IMR-90 (cell line): Measurements from ENCODE around the gene ELL. TPM values are rescaled to one million over a fixed set of nuclear protein-coding genes. Genes with fewer than 3 reads are reported as not detected.

Experiments used
- ATAC-seq: fragments of 200-7000 bp; cut with Tn5 transposase; 2 replicates; pipeline ENCODE4 v1.9.1; 2020; ENCODE audit warnings: low read depth, mild to moderate bottlenecking, moderate library complexity
- BruUV-seq: library from RNA; stranded (reverse); fragments of 400-500 nt; replicated peaks from 2 replicates; lab custom pipeline; 2021; lab: Mats Ljungman, UMichigan
- CTCF ChIA-PET: fragments of 300-600 bp; formaldehyde crosslinking; extraction: SDS; loops from one replicate; lab custom pipeline; 2021; ENCODE audit warnings: antibody characterized with exemption; lab: Yijun Ruan, JAX
- POLR2A ChIA-PET: fragments of 300-600 bp; sonication (Branson Sonifier 250); formaldehyde crosslinking; loops from one replicate; lab custom pipeline; 2022; ENCODE audit warnings: antibody characterized with exemption; ENCODE audit not compliant: unreplicated experiment; lab: Charles Lee
- DNase-seq: peaks from one replicate; pipeline ENCODE4 v3.0.0; 2013
- H2AFZ ChIP-seq: replicated peaks from 2 replicates; pipeline ENCODE3; 2013; ENCODE audit warnings: low read length, mild to moderate bottlenecking; ENCODE audit not compliant: poor library complexity
- H2AK5ac ChIP-seq: 2 replicates; pipeline ENCODE4 v1.6.1; 2013; ENCODE audit warnings: low read depth, low read length, inconsistent platforms
- H2AK9ac ChIP-seq: replicated peaks from 2 replicates; pipeline ENCODE3; 2013; ENCODE audit warnings: mild to moderate bottlenecking, low read depth, low read length, moderate library complexity; ENCODE audit not compliant: poor library complexity
- H2BK120ac ChIP-seq: 2 replicates; pipeline ENCODE4 v1.6.1; 2013; ENCODE audit warnings: low read depth, low read length, inconsistent platforms
- H2BK15ac ChIP-seq: 3 replicates; pipeline ENCODE4 v1.6.1; 2013; ENCODE audit warnings: low read depth, low read length, inconsistent platforms
- H2BK20ac ChIP-seq: 2 replicates; pipeline ENCODE4 v1.6.1; 2013; ENCODE audit warnings: low read depth, mild to moderate bottlenecking, inconsistent platforms, low read length, moderate library complexity
- H2BK5ac ChIP-seq: 2 replicates; pipeline ENCODE4 v1.6.1; 2013; ENCODE audit warnings: mild to moderate bottlenecking, low read depth, low read length, inconsistent platforms; ENCODE audit not compliant: poor library complexity, severe bottlenecking
- H3K14ac ChIP-seq: replicated peaks from 2 replicates; pipeline ENCODE4 v1.6.1; 2013; ENCODE audit warnings: low read depth, low read length, inconsistent platforms
- H3K18ac ChIP-seq: 2 replicates; pipeline ENCODE4 v1.6.1; 2013; ENCODE audit warnings: low read depth, low read length, control low read depth
- H3K23ac ChIP-seq: 2 replicates; pipeline ENCODE4 v1.6.1; 2013; ENCODE audit warnings: low read depth, low read length, inconsistent platforms
- H3K27ac ChIP-seq: 2 replicates; pipeline ENCODE4 v1.5.1; 2013; ENCODE audit warnings: mild to moderate bottlenecking, control low read depth, low read length; ENCODE audit not compliant: insufficient read depth
- H3K27me3 ChIP-seq: 2 replicates; pipeline ENCODE4 v1.6.1; 2013; ENCODE audit warnings: low read length; ENCODE audit not compliant: control insufficient read depth, insufficient read depth
- H3K36me3 ChIP-seq: 2 replicates; pipeline ENCODE4 v1.6.1; 2013; ENCODE audit warnings: low read length, mixed read lengths; ENCODE audit not compliant: control insufficient read depth, insufficient read depth
- H3K4ac ChIP-seq: 2 replicates; pipeline ENCODE4 v1.6.1; 2013; ENCODE audit warnings: low read depth, low read length, inconsistent platforms
- H3K4me1 ChIP-seq: 2 replicates; pipeline ENCODE4 v1.6.1; 2013; ENCODE audit warnings: low read length, mixed read lengths; ENCODE audit not compliant: control insufficient read depth, insufficient read depth
- H3K4me2 ChIP-seq: 2 replicates; pipeline ENCODE4 v1.6.1; 2013; ENCODE audit warnings: low read depth, mild to moderate bottlenecking, control low read depth, low read length, moderate library complexity
- H3K4me3 ChIP-seq: 2 replicates; pipeline ENCODE4 v1.5.1; 2013; ENCODE audit warnings: low read depth, mild to moderate bottlenecking, control low read depth, low read length, moderate library complexity; ENCODE audit not compliant: insufficient read depth
- H3K56ac ChIP-seq: 2 replicates; pipeline ENCODE4 v1.6.1; 2013; ENCODE audit warnings: low read length, inconsistent platforms; ENCODE audit not compliant: insufficient read depth; ENCODE audit errors: extremely low read depth
- H3K79me1 ChIP-seq, 2 experiments: 2 replicates each; pipeline ENCODE4 v1.6.1; 2013; ENCODE audit warnings: low read length in 2 of 2, inconsistent platforms in 1 of 2, low read depth in 1 of 2
- H3K9ac ChIP-seq: 2 replicates; pipeline ENCODE4 v1.6.1; 2013; ENCODE audit warnings: low read depth, low read length, control low read depth
- H3K9me1 ChIP-seq: 2 replicates; pipeline ENCODE4 v1.6.1; 2013; ENCODE audit warnings: low read length, inconsistent platforms; ENCODE audit not compliant: insufficient read depth
- H3K9me3 ChIP-seq: 2 replicates; pipeline ENCODE4 v1.6.1; 2013; ENCODE audit warnings: low read length; ENCODE audit not compliant: control insufficient read depth, insufficient read depth
- H4K20me1 ChIP-seq: 2 replicates; pipeline ENCODE4 v1.6.1; 2013; ENCODE audit warnings: low read length, inconsistent platforms; ENCODE audit not compliant: insufficient read depth
- H4K5ac ChIP-seq: 2 replicates; pipeline ENCODE4 v1.6.1; 2013; ENCODE audit warnings: mild to moderate bottlenecking, low read depth, low read length, control low read depth
- H4K8ac ChIP-seq, 2 experiments: 2 replicates each; pipeline ENCODE4 v1.6.1; 2013; ENCODE audit warnings: low read depth in 2 of 2, low read length in 2 of 2, control low read depth in 1 of 2, inconsistent platforms in 1 of 2
- H4K91ac ChIP-seq: 2 replicates; pipeline ENCODE4 v1.6.1; 2013; ENCODE audit warnings: low read depth, low read length, inconsistent platforms; ENCODE audit not compliant: insufficient read depth
- CEBPB ChIP-seq: IDR thresholded peaks from 2 replicates; pipeline ENCODE4 v1.6.1; 2012; ENCODE audit warnings: low read depth, low read length, improper control_type of control experiment
- CHD1 ChIP-seq: IDR thresholded peaks from 2 replicates; pipeline ENCODE4 v1.6.1; 2012; ENCODE audit warnings: low read depth, low read length, improper control_type of control experiment
- FOS ChIP-seq: fragments of 150-350 bp; IDR thresholded peaks from 2 replicates; pipeline ENCODE4 v1.6.1; 2016; ENCODE audit warnings: low read depth, low read length
- MAFK ChIP-seq: IDR thresholded peaks from 2 replicates; pipeline ENCODE4 v1.6.1; 2012; ENCODE audit warnings: low read depth, low read length, improper control_type of control experiment
- MAZ ChIP-seq: IDR thresholded peaks from 2 replicates; pipeline ENCODE4 v1.6.1; 2012; ENCODE audit warnings: low read depth, mild to moderate bottlenecking, low read length, improper control_type of control experiment, moderate library complexity, borderline replicate concordance
- NFE2L2 ChIP-seq: fragments of 150-350 bp; IDR thresholded peaks from 2 replicates; pipeline ENCODE4 v1.6.1; 2016; ENCODE audit warnings: low read depth, mild to moderate bottlenecking, low read length
- RAD21 ChIP-seq: IDR thresholded peaks from 2 replicates; pipeline ENCODE4 v1.6.1; 2012; ENCODE audit warnings: low read length, improper control_type of control experiment
- RCOR1 ChIP-seq: IDR thresholded peaks from 2 replicates; pipeline ENCODE4 v1.6.1; 2012; ENCODE audit warnings: mild to moderate bottlenecking, low read length, improper control_type of control experiment; ENCODE audit not compliant: insufficient replicate concordance
- WGBS, 2 experiments: methylation state at CpG; one replicate each; pipeline versions ENCODE4 v1.1.5 to v1.1.7; 2013; ENCODE audit warnings: missing lambda C conversion rate in 2 of 2; ENCODE audit not compliant: insufficient read length in 1 of 2; ENCODE audit errors: extremely low coverage in 2 of 2; 5-methylcytosine and 5-hydroxymethylcytosine counted together
- dilution Hi-C: fragments of 300-500 bp; cut with HindIII; formaldehyde crosslinking; loops from one replicate; pipeline ENCODE4 v1.14.3; 2018; ENCODE audit warnings: low sequenced_read_pairs; ENCODE audit not compliant: unreplicated experiment
- in situ Hi-C: fragments of 300-500 bp; cut with MboI; formaldehyde crosslinking; loops from 3 replicates; pipeline ENCODE4 v1.14.3; 2019; ENCODE audit warnings: low sequenced_read_pairs, inconsistent platforms, mixed read lengths
- intact Hi-C: fragments of 100-400 bp; cut with micrococcal nuclease; formaldehyde crosslinking; loops from 2 replicates; pipeline ENCODE4 v1.10.0; 2022
- polyA plus RNA-seq, 3 experiments: library from polyadenylated mRNA; depleted of rRNA; stranded (reverse); fragments of >200 nt; gene quantifications; 2 replicates each; pipeline ENCODE4 v1.2.3, GENCODE V29; 2012; ENCODE audit warnings: low replicate concordance in 1 of 3
- total RNA-seq: library from RNA; depleted of rRNA; stranded (reverse); fragments of >200 nt; gene quantifications from 2 replicates; pipeline ENCODE4 v1.2.3, GENCODE V29; 2012

ELL gene
- total and polyA plus RNA-seq, 2 of the 4 experiments (the other 2 are of a cell fraction), result 6.3 to 13.1 TPM

DNA sequence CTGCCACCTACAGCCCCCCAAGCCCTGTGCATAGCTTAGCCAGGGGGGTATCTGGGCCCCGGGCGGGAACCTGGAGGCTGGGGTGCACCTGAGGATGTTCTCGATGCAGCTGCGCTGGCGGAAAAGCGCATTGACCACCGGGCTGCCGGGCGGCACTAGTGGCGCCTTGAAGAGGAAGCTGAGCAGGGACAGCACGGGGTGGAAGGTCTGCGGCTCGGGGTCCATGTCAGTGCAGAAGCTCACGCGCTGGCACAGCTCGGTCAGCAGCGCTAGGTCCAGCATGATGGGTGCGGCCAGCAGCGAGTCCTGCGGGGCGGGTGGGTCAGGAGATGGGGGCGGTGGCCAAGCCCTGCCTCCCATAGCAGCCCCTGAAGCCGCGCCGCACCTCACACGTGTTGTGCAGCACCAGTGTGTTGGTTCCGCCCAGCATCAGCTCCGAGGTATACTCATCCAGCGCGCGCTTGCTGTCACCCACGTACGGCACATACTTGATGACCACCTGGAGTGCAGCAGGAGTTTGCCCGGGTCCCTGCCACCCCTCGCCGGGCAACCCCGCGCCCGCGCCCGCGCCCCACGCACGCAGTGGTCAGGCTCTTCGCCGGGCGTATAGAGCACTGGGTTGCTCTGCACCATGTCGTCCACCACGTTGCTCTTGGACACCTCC, 86.6 kb downstream of the ELL start:
- no peaks in the 10 kb centered on the region for H3K9me3 ChIP-seq
- peaks cover 2 to 19% of the 10 kb centered on the region in 2 experiments; a peak in 2 of 4 replicates for H3K79me1 ChIP-seq
- dilution Hi-C loops, result no loop called here
- H3K4me2 ChIP-seq, result no peak overlapping the region
- H2BK120ac ChIP-seq, result no peak overlapping the region
- no peak overlapping the region for H2BK15ac ChIP-seq
- H3K4me1 ChIP-seq, result peaks cover 23% of the 10 kb centered on the region; the same call in 1 of the 2 replicates
- DNase-seq, result no peak
- H3K36me3 ChIP-seq, result peaks cover 13% of the 10 kb centered on the region; the same call in 1 of the 2 replicates
- peaks cover 34% of the 10 kb centered on the region for H4K20me1 ChIP-seq
- H3K4me3 ChIP-seq, result no peak overlapping the region
- intact Hi-C loops, result no loop called here
- H3K9me1 ChIP-seq, result peaks cover 3% of the 10 kb centered on the region; the same call in 1 of the 2 replicates
- H4K91ac ChIP-seq, result no peak overlapping the region
- no TSS peak for BruUV-seq
- H3K27me3 ChIP-seq, result no peaks in the 10 kb centered on the region
- in situ Hi-C loops, result no loop called here
- H3K56ac ChIP-seq, result no peak overlapping the region
- WGBS, 2 experiments, result 98% methylated on average over 46 of the region's 49 CpGs; no CpG with 5 or more reads in 1 of the 2 experiments
- H2AK5ac ChIP-seq, result no peak overlapping the region
- H3K18ac ChIP-seq, result no peak overlapping the region
- no peak overlapping the region for H3K27ac ChIP-seq
- H4K5ac ChIP-seq, result no peak overlapping the region
- no peak for ATAC-seq
- no peak overlapping the region for H2BK20ac ChIP-seq
- POLR2A ChIA-PET, result no interaction called here
- H2AK9ac ChIP-seq, result peak overlapping the region; percentile 55
- no peak overlapping the region for H3K4ac ChIP-seq
- H3K9ac ChIP-seq, result no peak overlapping the region
- CTCF ChIA-PET, result no interaction called here
- H3K14ac ChIP-seq, result no peak overlapping the region
- H2BK5ac ChIP-seq, result no peak overlapping the region
- peak overlapping the region; percentile 32 for H2AFZ ChIP-seq
- no peak for TF ChIP-seq FOS
- TF ChIP-seq MAZ, result no peak
- TF ChIP-seq CEBPB, result no peak
- TF ChIP-seq RCOR1, result no peak
- TF ChIP-seq NFE2L2, result no peak
- no peak for TF ChIP-seq MAFK
- no peak for TF ChIP-seq RAD21
- no peak for TF ChIP-seq CHD1
- H4K8ac ChIP-seq, result no peak overlapping the region
- H3K23ac ChIP-seq, result no peak overlapping the region
